HL-60/S4 (cell line): ENCODE measurements around the gene CAMK2B.

Experiments
- in situ Hi-C: fragments of 300-500 bp; cut with MboI; formaldehyde crosslinking; loops from 2 replicates; pipeline ENCODE4 v1.14.3; 2022; ENCODE audit warnings: low sequenced_read_pairs

CAMK2B gene

GRCh38 chr7:44258423-44258760, 67.0 kb downstream of the CAMK2B start:
- in situ Hi-C loops: no loop called here

DNA sequence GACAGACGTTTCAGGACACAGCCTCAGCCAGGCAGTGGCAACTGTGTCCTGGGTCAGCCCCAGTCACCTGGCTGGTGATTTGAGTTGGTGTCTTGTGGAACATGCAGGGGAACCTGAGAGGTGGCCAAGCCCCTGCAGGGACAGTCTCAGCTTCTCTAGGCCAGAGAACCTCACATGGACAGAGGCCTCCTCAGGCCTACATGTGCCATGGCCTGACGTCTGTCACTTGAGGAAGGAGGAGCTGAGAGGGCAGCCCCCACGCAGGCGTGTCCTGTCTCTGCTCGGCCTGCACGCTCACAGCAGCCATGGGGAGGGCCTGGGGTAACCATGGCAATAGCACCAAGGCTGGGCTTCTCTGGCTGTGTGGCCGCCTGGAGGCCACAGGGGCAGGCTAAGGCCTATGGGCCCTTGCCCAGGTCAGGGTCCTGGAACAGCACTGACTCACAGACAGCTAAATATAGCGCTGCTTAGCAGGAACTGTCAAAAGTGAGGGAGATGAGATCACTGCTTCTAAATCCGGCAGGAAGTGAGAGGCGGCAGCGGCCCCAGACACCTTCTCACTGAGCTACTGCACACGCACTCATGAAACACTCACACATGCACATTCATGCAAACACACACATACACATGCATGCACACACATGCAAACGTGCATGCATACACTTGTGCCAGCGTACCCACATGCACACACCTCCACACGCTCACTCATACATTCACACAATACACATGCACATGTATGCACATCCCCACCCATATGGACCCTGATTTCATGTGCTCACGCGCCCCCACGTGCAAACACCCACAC, 67.6 kb downstream of the CAMK2B start:
- in situ Hi-C loops: no loop called here

- in situ Hi-C loops: no loop called here
Measured at GRCh38 chr7:44257213-44257612, 68.2 kb downstream of the CAMK2B start.

- in situ Hi-C loops: no loop called here
Measured at GRCh38 chr7:44256459-44256858, 68.9 kb downstream of the CAMK2B start.

GRCh38 chr7:44251881-44252280, 73.5 kb downstream of the CAMK2B start:
- in situ Hi-C loops: no loop called here

DNA sequence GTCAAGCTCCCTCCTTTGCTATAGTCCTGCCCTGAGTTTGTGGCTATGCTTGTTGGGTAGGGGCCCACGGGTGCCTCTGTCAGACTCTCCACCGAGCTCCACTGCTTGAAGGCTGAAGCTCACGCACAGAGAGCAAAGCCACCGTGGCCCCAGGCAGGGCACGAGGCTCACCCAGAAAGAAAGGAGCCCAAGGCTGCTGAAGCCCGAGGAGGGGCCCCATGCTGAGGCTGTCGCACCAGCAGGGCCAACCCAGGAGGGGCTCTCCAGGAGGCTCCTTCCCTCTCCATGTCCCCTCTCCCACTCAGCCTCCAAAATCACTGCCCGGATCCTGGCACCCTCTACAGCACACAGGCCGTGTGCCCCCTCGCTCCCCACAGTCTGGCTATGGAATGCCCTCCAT, 74.1 kb downstream of the CAMK2B start:
- in situ Hi-C loops: no loop called here

DNA sequence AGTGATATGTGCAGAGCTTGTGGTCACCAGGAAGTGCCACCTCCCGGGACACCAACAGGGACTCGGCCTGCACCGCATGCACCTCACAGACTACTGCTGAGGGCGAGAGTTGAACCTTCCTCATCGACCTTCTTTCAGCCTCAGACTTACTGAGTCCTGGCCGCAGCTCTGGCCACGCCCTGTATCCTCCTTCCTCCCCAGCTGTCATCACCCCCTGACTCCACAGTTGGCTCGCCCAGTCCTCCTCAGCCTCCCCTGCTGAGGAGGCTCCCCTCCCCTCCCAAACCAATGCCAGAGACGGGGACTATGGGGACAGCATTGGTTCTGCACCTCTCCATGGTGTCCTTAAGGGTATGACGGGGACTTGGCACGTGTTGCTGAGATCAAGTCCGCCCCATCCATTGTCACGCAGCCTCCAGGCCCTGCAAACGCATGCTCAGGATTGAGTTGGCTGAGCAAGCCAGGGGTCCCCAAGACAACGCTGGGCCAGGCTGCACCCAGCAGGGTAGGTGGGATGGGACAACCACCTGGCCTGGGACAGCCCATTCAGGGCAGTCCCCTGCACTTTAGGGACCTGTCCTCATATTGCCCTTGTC, 75.7 kb downstream of the CAMK2B start:
- in situ Hi-C loops: loop anchor here (25.0 kb wide), 1 partner anchor 238 kb away; the partner anchor contains the start of gene NUDCD3

GRCh38 chr7:44247868-44248651, 77.3 kb downstream of the CAMK2B start:
- in situ Hi-C loops: loop anchor here (25.0 kb wide), 1 partner anchor 239 kb away; the partner anchor contains the start of gene NUDCD3

DNA sequence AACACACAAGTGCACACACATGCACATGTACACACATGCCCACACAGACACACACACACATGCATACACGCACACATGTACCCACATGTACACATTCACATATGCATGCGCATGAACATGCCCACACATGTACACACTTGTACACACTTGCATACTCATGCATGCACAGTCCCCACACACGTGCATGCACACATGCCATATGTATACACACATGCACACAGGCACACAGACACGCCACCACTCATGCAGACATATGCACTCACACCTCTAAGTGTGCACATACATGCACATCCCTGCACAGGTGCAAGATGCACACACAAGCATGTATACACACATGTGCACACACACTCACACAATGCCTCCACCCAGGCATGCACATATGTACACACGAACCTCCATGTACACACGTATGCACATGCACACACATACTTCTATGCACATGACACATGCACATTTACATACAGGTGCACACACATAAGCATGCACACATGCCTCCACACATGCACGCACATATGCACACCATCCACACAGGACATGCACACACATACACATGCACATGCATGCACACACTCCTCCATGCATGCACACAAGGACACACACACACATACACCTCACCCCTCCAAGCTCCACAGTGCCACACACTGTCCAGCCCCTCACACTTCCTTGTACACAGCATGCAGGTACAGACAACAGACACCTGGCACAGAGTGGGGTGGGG, 78.8 kb downstream of the CAMK2B start:
- in situ Hi-C loops: loop anchor here (25.0 kb wide), 1 partner anchor 241 kb away; the partner anchor contains the start of gene NUDCD3

- in situ Hi-C loops: loop anchor here (25.0 kb wide), 1 partner anchor 243 kb away; the partner anchor contains the start of gene NUDCD3
Measured at GRCh38 chr7:44244282-44244681, 81.1 kb downstream of the CAMK2B start.

GRCh38 chr7:44242091-44242490, 83.3 kb downstream of the CAMK2B start:
- in situ Hi-C loops: loop anchor here (25.0 kb wide), 1 partner anchor 245 kb away; the partner anchor contains the start of gene NUDCD3

- in situ Hi-C loops: loop anchor here (25.0 kb wide), 1 partner anchor 246 kb away; the partner anchor contains the start of gene NUDCD3
Measured at GRCh38 chr7:44240983-44241510, 84.3 kb downstream of the CAMK2B start.

GRCh38 chr7:44240376-44240775, 85.0 kb downstream of the CAMK2B start:
- in situ Hi-C loops: loop anchor here (25.0 kb wide), 1 partner anchor 247 kb away; the partner anchor contains the start of gene NUDCD3

DNA sequence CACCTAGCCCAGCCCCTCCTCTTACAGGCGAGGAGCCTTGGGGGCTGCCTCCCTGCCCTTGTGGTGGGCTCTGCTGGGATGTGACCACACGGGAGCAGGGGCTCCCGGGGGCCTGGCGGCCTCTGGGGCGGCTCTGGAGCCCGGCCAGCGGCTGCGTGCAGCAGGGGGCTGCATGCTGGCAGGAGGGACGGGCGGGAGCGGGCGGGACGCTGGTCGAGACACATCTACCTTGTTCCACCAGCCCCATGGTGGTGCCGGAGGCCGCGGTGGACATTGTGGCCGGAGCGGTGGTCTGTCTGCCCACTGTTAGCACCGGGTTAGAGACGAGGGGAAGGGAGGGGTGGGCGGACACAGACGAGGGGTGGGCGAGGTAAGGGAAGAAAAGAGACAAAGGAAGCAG, 86.0 kb downstream of the CAMK2B start:
- in situ Hi-C loops: loop anchor here (25.0 kb wide), 1 partner anchor 248 kb away; the partner anchor contains the start of gene NUDCD3

GRCh38 chr7:44238116-44238695, 87.2 kb downstream of the CAMK2B start:
- in situ Hi-C loops: loop anchor here (25.0 kb wide), 1 partner anchor 249 kb away; the partner anchor contains the start of gene NUDCD3

DNA sequence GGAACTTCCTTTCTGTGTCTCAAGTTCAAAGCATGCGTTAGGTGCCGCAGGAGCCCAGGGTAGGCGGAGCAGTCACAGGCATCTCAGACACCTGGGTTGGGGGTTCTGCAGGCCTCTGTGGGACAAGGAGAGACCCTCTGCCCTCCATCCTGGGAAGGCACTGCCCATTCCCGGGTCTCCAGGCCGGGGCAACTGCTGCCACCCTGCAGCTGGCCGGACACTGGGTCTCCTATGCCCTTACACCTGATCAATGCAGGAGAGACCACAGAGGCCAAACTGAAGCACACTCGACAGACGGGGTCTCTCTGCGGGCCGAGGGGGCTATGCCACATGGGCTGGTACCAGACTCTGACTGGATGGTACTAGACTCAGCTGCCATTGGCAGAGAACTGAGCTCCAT, 87.7 kb downstream of the CAMK2B start:
- in situ Hi-C loops: loop anchor here (25.0 kb wide), 1 partner anchor 250 kb away; the partner anchor contains the start of gene NUDCD3

DNA sequence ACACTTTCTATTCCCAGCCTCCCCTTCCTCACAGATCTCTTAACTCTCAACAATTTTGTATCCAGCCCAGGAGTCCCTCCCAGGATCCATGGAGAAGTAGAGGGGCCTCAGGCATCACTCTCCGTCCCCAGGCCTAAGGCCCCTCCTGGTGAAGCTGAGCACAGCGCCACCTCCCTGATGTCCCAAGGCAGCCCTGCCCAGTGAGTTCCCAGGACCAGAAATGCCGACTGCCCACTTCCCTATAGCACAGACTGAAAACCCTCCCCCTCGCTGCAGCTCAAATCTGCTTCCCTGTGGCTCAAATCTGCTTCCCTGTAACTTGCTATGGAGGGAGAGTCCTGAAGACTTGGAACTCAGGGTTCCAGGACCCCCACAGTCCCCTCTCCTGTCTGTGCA, 89.1 kb downstream of the CAMK2B start:
- in situ Hi-C loops: loop anchor here (25.0 kb wide), 1 partner anchor 251 kb away; the partner anchor contains the start of gene NUDCD3

- in situ Hi-C loops: loop anchor here (25.0 kb wide), 1 partner anchor 252 kb away; the partner anchor contains the start of gene NUDCD3
Measured at GRCh38 chr7:44235582-44236332, 89.6 kb downstream of the CAMK2B start.

DNA sequence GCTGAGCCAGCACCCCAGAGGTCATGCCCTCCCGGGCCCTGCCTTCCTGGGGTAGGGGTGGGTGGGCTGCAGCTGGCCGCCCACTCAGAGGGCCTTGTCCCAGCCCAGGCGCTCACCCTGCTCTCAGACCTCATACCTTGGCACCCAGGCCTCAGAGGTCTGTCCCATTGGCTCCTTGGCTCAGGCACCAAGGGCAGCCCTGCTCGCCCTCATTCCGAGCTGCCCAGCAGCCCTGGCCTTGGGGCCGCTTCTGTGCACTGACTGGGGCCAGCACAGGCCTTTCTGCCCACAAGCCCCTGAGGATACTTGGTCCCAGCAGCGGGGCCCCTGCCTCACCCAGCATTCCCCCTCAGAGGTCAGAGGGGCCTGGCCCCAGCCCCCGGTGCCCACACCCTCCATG, 90.3 kb downstream of the CAMK2B start:
- in situ Hi-C loops: loop anchor here (25.0 kb wide), 1 partner anchor 252 kb away; the partner anchor contains the start of gene NUDCD3
